K562 (cell line): ENCODE measurements around the gene CUX1. TPM values are rescaled to one million over a fixed set of nuclear protein-coding genes. Genes with fewer than 3 reads are reported as not detected.
A peak's percentile ranks its signal among the peaks of the same experiment; 100 is the strongest.

Experiments used
- MECOM ChIP-seq: fragments of 250-450 bp; sonication (Bioruptor Pico); IDR thresholded peaks from 2 replicates; pipeline ENCODE4 v1.8.0; 2022; ENCODE audit warnings: inconsistent platforms
- PHB ChIP-seq: fragments of 250-450 bp; sonication (Bioruptor Pico); IDR thresholded peaks from 2 replicates; pipeline ENCODE4 v1.5.0; 2021
- PML ChIP-seq: IDR thresholded peaks from 2 replicates; pipeline ENCODE4 v1.6.1; 2012; ENCODE audit warnings: low read length, inconsistent platforms
- POLR2A ChIP-seq: fragments of 450-650 bp; conservative IDR thresholded peaks from 2 replicates; pipeline ENCODE4 v1.6.1; 2016
- RBM34 ChIP-seq: fragments of 200-400 bp; formaldehyde crosslinking; IDR thresholded peaks from 2 replicates; pipeline ENCODE4 v1.6.1; 2018; ENCODE audit warnings: low read length, borderline replicate concordance; ENCODE audit not compliant: insufficient read depth
- SRF ChIP-seq, 2 experiments: fragments of 250-450, 450-650 bp in 1 of 2; sonication (Bioruptor Pico) in 1 of 2; sonication (generic) in 1 of 2; formaldehyde crosslinking; IDR thresholded peaks; 2 replicates each; pipeline versions ENCODE4 v1.5.0 to v1.5.1; 2020 to 2022; ENCODE audit warnings: mild to moderate bottlenecking in 1 of 2, missing genetic modification reagents in 1 of 2
- USF1 ChIP-seq: sonication (generic); formaldehyde crosslinking; IDR thresholded peaks from 2 replicates; pipeline ENCODE4 v1.9.0; 2022; ENCODE audit warnings: mild to moderate bottlenecking, missing genetic modification reagents
- ZBTB33 ChIP-seq: sonication (generic); formaldehyde crosslinking; IDR thresholded peaks from 2 replicates; pipeline ENCODE4 v1.8.1; 2023; ENCODE audit warnings: mild to moderate bottlenecking, missing genetic modification reagents
- polyA plus RNA-seq, 8 experiments: library from polyadenylated mRNA; depleted of rRNA in 4 of 8; stranded (reverse) in 5 of 8; unstranded in 3 of 8; fragments of >200 nt; fragmentation: Nextera tagmentation in 2 of 8; fragmentation: Illumina TruSeq in 1 of 8; extraction: Ambion mirVana in 2 of 8; extraction: Trizol in 1 of 8; gene quantifications; 2 replicates each; pipeline versions ENCODE4 v1.2.1 to v1.2.3, GENCODE V29; 2011 to 2014; ENCODE audit warnings: inconsistent platforms in 1 of 8, missing spikeins in 1 of 8
- total RNA-seq, 7 experiments: library from RNA; depleted of rRNA in 6 of 7; stranded (reverse); fragments of >200 nt in 6 of 7; fragmentation: Illumina TruSeq in 2 of 7; extraction: Trizol in 2 of 7; gene quantifications; 2 replicates each; pipeline versions ENCODE4 v1.2.1 to v1.2.3, GENCODE V29; 2011 to 2021; ENCODE audit warnings: low replicate concordance in 1 of 7
- TF ChIP-seq, protein P1 (sequence below), 2 experiments: fragments of 450-650 bp in 1 of 2; IDR thresholded peaks; 2 replicates each; pipeline ENCODE4 v1.6.1; 2011 to 2017; ENCODE audit warnings: low read depth in 2 of 2, antibody characterized with exemption in 1 of 2, borderline replicate concordance in 1 of 2, low read length in 1 of 2, mild to moderate bottlenecking in 1 of 2, mixed read lengths in 1 of 2; ENCODE audit not compliant: control insufficient read depth in 1 of 2
- TF ChIP-seq, protein P2 (sequence below), 2 experiments: fragments of 450-650 bp in 1 of 2; sonication (generic) in 1 of 2; formaldehyde crosslinking; conservative IDR thresholded peaks; 2 replicates each; pipeline versions ENCODE4 v1.4.0 to v1.8.1; 2020 to 2022; ENCODE audit warnings: mild to moderate bottlenecking in 1 of 2, missing genetic modification reagents in 1 of 2
- TF ChIP-seq, protein P3 (sequence below): fragments of 450-650 bp; formaldehyde crosslinking; IDR thresholded peaks from 2 replicates; pipeline ENCODE4 v1.4.0; 2022; ENCODE audit warnings: mild to moderate bottlenecking, moderate library complexity
- TF ChIP-seq, protein P4 (sequence below): sonication (generic); formaldehyde crosslinking; IDR thresholded peaks from 2 replicates; pipeline ENCODE4 v1.8.1; 2022; ENCODE audit warnings: missing genetic modification reagents

The CUX1 gene
- total and polyA plus RNA-seq, 9 of the 15 experiments (the other 6 are each of a cell fraction or from before 2014, with no cell fraction given) = 3.6 to 55.3 (median 25.2) TPM

DNA sequence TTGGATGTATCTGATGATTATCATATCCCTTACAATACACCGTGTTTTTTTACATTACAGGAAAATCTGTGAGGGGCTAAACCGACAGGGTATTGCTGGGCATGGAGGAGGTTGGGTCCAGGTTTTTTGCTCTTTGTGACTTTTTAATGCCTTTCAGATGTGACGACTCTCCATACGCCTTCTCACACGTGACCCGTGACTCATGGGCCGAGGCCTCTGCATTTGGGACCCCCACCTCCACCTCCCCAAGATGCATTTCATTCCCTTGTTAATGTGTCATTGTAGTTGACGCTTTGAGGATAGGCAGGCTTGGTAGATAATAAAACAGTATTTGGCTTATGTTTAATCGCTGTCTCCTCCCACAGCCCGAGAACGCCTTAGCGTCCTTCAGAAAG lies 95.3 kb downstream of the CUX1 start (continued):
- TF ChIP-seq, protein P1, sequence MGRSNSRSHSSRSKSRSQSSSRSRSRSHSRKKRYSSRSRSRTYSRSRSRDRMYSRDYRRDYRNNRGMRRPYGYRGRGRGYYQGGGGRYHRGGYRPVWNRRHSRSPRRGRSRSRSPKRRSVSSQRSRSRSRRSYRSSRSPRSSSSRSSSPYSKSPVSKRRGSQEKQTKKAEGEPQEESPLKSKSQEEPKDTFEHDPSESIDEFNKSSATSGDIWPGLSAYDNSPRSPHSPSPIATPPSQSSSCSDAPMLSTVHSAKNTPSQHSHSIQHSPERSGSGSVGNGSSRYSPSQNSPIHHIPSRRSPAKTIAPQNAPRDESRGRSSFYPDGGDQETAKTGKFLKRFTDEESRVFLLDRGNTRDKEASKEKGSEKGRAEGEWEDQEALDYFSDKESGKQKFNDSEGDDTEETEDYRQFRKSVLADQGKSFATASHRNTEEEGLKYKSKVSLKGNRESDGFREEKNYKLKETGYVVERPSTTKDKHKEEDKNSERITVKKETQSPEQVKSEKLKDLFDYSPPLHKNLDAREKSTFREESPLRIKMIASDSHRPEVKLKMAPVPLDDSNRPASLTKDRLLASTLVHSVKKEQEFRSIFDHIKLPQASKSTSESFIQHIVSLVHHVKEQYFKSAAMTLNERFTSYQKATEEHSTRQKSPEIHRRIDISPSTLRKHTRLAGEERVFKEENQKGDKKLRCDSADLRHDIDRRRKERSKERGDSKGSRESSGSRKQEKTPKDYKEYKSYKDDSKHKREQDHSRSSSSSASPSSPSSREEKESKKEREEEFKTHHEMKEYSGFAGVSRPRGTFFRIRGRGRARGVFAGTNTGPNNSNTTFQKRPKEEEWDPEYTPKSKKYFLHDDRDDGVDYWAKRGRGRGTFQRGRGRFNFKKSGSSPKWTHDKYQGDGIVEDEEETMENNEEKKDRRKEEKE (IDR thresholded peaks at IDR 0.05; ENCODE audit: borderline replicate concordance in 1 of 2, control insufficient read depth in 1 of 2, low read depth in 2 of 2, low read length in 1 of 2) = no peak
- TF ChIP-seq, protein P2, sequence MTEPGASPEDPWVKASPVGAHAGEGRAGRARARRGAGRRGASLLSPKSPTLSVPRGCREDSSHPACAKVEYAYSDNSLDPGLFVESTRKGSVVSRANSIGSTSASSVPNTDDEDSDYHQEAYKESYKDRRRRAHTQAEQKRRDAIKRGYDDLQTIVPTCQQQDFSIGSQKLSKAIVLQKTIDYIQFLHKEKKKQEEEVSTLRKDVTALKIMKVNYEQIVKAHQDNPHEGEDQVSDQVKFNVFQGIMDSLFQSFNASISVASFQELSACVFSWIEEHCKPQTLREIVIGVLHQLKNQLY (CRISPR knock-in tag; conservative IDR thresholded peaks at IDR 0.05) = no peak
- TF ChIP-seq, protein P3, sequence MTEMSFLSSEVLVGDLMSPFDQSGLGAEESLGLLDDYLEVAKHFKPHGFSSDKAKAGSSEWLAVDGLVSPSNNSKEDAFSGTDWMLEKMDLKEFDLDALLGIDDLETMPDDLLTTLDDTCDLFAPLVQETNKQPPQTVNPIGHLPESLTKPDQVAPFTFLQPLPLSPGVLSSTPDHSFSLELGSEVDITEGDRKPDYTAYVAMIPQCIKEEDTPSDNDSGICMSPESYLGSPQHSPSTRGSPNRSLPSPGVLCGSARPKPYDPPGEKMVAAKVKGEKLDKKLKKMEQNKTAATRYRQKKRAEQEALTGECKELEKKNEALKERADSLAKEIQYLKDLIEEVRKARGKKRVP (CRISPR knock-in tag) = no peak
- peak; percentile 78 for TF ChIP-seq USF1 (CRISPR knock-in tag)
- TF ChIP-seq RBM34 = no peak
- no peak for TF ChIP-seq PML
- no peak for TF ChIP-seq MECOM (CRISPR knock-in tag)
- TF ChIP-seq, protein P4, sequence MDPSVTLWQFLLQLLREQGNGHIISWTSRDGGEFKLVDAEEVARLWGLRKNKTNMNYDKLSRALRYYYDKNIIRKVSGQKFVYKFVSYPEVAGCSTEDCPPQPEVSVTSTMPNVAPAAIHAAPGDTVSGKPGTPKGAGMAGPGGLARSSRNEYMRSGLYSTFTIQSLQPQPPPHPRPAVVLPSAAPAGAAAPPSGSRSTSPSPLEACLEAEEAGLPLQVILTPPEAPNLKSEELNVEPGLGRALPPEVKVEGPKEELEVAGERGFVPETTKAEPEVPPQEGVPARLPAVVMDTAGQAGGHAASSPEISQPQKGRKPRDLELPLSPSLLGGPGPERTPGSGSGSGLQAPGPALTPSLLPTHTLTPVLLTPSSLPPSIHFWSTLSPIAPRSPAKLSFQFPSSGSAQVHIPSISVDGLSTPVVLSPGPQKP = no peak
- TF ChIP-seq SRF (CRISPR knock-in tag; IDR thresholded peaks at IDR 0.05) = no peak
- TF ChIP-seq ZBTB33 (CRISPR knock-in tag) = no peak
- TF ChIP-seq POLR2A = no peak
- no peak for TF ChIP-seq PHB (CRISPR knock-in tag)
